Esophagus (tissue), 2 donors: Measurements from ENCODE around the gene AHDC1. TPM values are rescaled to one million over a fixed set of nuclear protein-coding genes. Genes with fewer than 3 reads are reported as not detected.

Experiments used
- H3K27ac ChIP-seq, 2 donors: one replicate each; pipeline ENCODE4 v1.5.1; 2013; ENCODE audit warnings: low read depth in 2 of 2, mild to moderate bottlenecking in 2 of 2, inconsistent platforms in 1 of 2, low read length in 1 of 2, moderate library complexity in 1 of 2
- H3K27me3 ChIP-seq, 2 donors: one replicate each; pipeline ENCODE4 v1.6.1; 2013; ENCODE audit warnings: low read length in 2 of 2, control low read depth in 1 of 2, mild to moderate bottlenecking in 1 of 2; ENCODE audit not compliant: insufficient read depth in 2 of 2, control insufficient read depth in 1 of 2
- H3K36me3 ChIP-seq, 2 donors: one replicate each; pipeline ENCODE4 v1.6.1; 2013; ENCODE audit warnings: low read length in 1 of 2; ENCODE audit not compliant: control insufficient read depth in 2 of 2, insufficient read depth in 2 of 2
- H3K4me1 ChIP-seq, 2 donors: one replicate each; pipeline ENCODE4 v1.6.1; 2013; ENCODE audit warnings: low read length in 1 of 2; ENCODE audit not compliant: control insufficient read depth in 2 of 2, insufficient read depth in 2 of 2
- H3K4me3 ChIP-seq, 2 donors: one replicate each; pipeline ENCODE4 v1.5.1; 2013; ENCODE audit warnings: low read length in 2 of 2, mild to moderate bottlenecking in 2 of 2, low read depth in 1 of 2, moderate library complexity in 1 of 2
- H3K9me3 ChIP-seq, 2 donors: one replicate each; pipeline ENCODE4 v1.6.1; 2013; ENCODE audit warnings: mild to moderate bottlenecking in 2 of 2, low read depth in 1 of 2, low read length in 1 of 2, moderate library complexity in 1 of 2; ENCODE audit not compliant: control insufficient read depth in 2 of 2, insufficient read depth in 1 of 2
- WGBS, 2 donors: extraction: QIAGEN DNeasy Blood & Tissue Kit; methylation state at CpG; one replicate each; pipeline ENCODE4 v1.1.7; 2013; 5-methylcytosine and 5-hydroxymethylcytosine counted together
- polyA plus RNA-seq, 2 donors: library from polyadenylated mRNA; stranded (reverse); fragments of 200-250 nt; gene quantifications; one replicate each; pipeline ENCODE4 v1.2.3, GENCODE V29; 2013
- donor health status: healthy with polysubstance abuse.
- donor health status: Bipolar disorder and iron deficiency.

AHDC1 gene
- polyA plus RNA-seq, 2 donors: 24.7 to 58.4 TPM

DNA sequence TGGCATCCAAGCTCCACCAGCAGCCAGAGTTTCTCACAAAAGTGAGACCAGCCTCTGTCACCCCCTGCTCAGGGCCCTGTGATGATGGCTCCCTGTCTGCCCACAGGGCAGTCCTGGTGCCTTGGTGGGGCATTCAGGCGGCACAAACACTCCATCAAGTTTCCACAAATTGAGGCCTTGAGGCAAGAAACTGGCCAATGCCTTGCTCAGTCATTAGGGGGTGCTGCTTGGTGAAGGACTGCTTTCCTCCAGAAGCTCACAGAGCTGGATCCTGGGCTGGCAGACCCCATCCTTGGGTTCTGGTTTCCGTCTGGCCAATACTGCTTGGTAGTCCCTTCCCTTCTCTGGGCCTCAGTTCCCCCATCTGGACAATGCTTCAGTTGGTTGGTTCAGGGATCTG is 12.5 kb upstream of the AHDC1 start:
- H3K9me3 ChIP-seq: no peaks in the 10 kb centered on the region
- no peak overlapping the region for H3K27ac ChIP-seq
- 95 to 100% methylated on average over 2 of the region's 2 CpGs for WGBS, 2 donors
- no peaks in the 10 kb centered on the region for H3K27me3 ChIP-seq
- peaks cover 3 to 6% of the 10 kb centered on the region in 2 donors for H3K4me1 ChIP-seq
- H3K4me3 ChIP-seq: no peak overlapping the region
- peaks cover 0 to 2% of the 10 kb centered on the region in 2 donors for H3K36me3 ChIP-seq

DNA sequence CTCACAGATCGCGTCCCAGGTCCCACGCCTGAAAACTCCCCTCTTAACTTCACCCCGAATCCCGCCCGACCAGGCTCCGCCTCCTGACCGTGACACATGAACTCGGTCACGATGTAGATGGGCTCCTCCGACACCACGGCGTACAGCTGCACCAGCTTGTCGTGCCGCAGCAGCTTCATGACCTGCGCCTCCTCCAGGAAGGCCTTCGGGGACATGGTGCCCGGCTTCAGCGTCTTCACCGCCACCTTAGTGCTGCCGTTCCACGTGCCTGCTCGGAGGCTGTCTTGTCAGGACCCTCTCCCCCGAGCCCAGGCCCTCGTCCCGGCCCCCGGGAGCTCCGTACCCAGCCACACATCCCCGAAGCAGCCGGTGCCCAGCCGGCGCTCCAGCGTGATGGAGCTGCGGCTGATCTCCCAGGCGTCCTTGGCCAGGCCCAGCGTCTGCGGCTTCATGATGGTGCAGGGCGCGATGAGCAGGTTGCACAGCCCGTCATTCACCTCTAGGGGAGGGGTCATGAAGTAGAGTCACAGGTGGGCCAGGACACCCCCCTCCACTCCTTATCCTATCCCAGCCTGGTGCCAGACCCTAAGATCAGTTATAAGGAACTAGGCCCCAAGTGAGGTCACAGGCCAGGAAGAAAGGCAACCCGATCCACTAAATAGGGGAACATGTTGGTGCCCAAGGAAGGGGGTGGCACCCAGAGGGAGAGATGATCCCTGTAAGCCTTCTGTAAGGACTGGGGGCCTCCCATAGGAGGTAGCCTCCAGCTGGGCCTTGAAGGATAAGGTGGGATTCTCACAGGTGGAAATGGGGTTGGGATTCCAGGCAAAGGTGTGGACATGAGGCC is 11.6 kb upstream of the AHDC1 start:
- Histone ChIP-seq H3K9me3 (no peaks in the 10 kb centered on the region), H3K27ac (no peak overlapping the region), H3K4me1 (peaks cover 3 to 6% of the 10 kb centered on the region in 2 donors), H3K4me3 (no peak overlapping the region), H3K36me3 (peaks cover 0 to 2% of the 10 kb centered on the region in 2 donors), H3K27me3 (no peaks in the 10 kb centered on the region)
- 80 to 85% methylated on average over 41 of the region's 41 CpGs for WGBS, 2 donors

GRCh38 chr1:27614625-27615344 is 10.8 kb upstream of the AHDC1 start:
- H3K27ac ChIP-seq: no peak overlapping the region
- no peak overlapping the region for H3K4me3 ChIP-seq
- peaks cover 0 to 2% of the 10 kb centered on the region in 2 donors for H3K36me3 ChIP-seq
- H3K4me1 ChIP-seq: peaks cover 3 to 6% of the 10 kb centered on the region in 2 donors
- WGBS, 2 donors: 37 to 45% methylated on average over 22 to 26 of the region's 26 CpGs
- H3K27me3 ChIP-seq: no peaks in the 10 kb centered on the region
- no peaks in the 10 kb centered on the region for H3K9me3 ChIP-seq

- H3K9me3 ChIP-seq: no peaks in the 10 kb centered on the region
- peaks cover 0 to 2% of the 10 kb centered on the region in 2 donors for H3K36me3 ChIP-seq
- WGBS, 2 donors: 76 to 78% methylated on average over 16 of the region's 16 CpGs
- no peak overlapping the region for H3K4me3 ChIP-seq
- peaks cover 3 to 6% of the 10 kb centered on the region in 2 donors for H3K4me1 ChIP-seq
- no peaks in the 10 kb centered on the region for H3K27me3 ChIP-seq
- no peak overlapping the region for H3K27ac ChIP-seq
These were observed 10.2 kb upstream of the AHDC1 start for GRCh38 chr1:27614043-27614624.

GRCh38 chr1:27612718-27613117 is 8.8 kb upstream of the AHDC1 start:
- Histone ChIP-seq H3K4me1 (peaks cover 3% of the 10 kb centered on the region in 2 donors), H3K9me3 (no peaks in the 10 kb centered on the region), H3K27me3 (no peaks in the 10 kb centered on the region), H3K27ac (no peak overlapping the region), H3K4me3 (no peak overlapping the region), H3K36me3 (peaks cover 0 to 2% of the 10 kb centered on the region in 2 donors)
- WGBS, 2 donors: 87 to 89% methylated on average over 12 of the region's 12 CpGs

- H3K9me3 ChIP-seq: no peaks in the 10 kb centered on the region
- peaks cover 0 to 2% of the 10 kb centered on the region in 2 donors for H3K36me3 ChIP-seq
- 82 to 85% methylated on average over 4 of the region's 4 CpGs for WGBS, 2 donors
- no peaks in the 10 kb centered on the region for H3K27me3 ChIP-seq
- H3K4me3 ChIP-seq: no peak overlapping the region
- peaks cover 0 to 3% of the 10 kb centered on the region in 2 donors for H3K4me1 ChIP-seq
- no peak overlapping the region for H3K27ac ChIP-seq
These were observed 7.5 kb upstream of the AHDC1 start for GRCh38 chr1:27611450-27611849.

DNA sequence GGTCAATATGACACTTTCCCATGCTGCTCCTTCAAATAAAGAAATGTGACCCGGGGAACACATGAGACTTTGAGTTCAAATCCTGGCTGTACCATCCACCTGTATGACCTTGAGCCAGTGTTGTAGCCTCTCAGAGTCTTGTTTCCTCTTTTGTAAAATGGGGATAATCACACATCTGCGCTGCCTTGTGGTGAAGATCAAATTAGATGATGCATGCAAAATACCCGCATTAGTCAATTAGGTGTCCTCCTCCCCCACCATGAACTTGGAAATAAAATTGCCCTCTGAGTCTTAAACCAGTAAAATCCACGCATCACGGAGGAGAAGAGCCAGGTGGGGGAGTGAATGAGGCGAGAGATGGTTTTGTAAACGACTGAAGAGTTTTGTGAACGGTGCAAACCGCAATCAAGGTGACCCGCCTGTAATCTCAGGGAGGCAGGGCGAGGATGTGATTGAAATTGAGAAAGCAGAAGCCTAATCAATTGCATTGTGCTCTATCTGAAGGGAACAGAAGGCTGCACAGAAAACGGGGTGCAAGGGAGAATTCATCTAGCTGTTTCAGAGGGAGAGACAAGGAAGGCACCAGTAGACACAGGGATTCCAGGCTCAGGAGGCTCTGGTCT is 5.8 kb upstream of the AHDC1 start:
- Histone ChIP-seq H3K9me3 (no peaks in the 10 kb centered on the region), H3K4me1 (peaks cover 0 to 3% of the 10 kb centered on the region in 2 donors), H3K27ac (no peak overlapping the region), H3K36me3 (no peaks in the 10 kb centered on the region), H3K4me3 (no peak overlapping the region), H3K27me3 (no peaks in the 10 kb centered on the region)
- 70 to 81% methylated on average over 12 of the region's 12 CpGs for WGBS, 2 donors

- Histone ChIP-seq H3K4me3 (no peak overlapping the region), H3K27me3 (no peaks in the 10 kb centered on the region), H3K27ac (no peak overlapping the region), H3K36me3 (no peaks in the 10 kb centered on the region), H3K4me1 (peaks cover 0 to under 1% of the 10 kb centered on the region in 2 donors), H3K9me3 (no peaks in the 10 kb centered on the region)
- WGBS, 2 donors: 56 to 57% methylated on average over 3 of the region's 3 CpGs
These were observed 5.2 kb upstream of the AHDC1 start for GRCh38 chr1:27609210-27609555.

- no peaks in the 10 kb centered on the region for H3K9me3 ChIP-seq
- H3K4me3 ChIP-seq: no peak overlapping the region
- H3K27ac ChIP-seq: peak overlapping the region in 1 of 2 donors; percentile 62
- 63 to 71% methylated on average over 11 of the region's 11 CpGs for WGBS, 2 donors
- H3K36me3 ChIP-seq: no peaks in the 10 kb centered on the region
- H3K4me1 ChIP-seq: no peaks in the 10 kb centered on the region
- H3K27me3 ChIP-seq: no peaks in the 10 kb centered on the region
These were observed 3.4 kb upstream of the AHDC1 start for GRCh38 chr1:27607239-27607804.
